HepG2 (cell line): ENCODE measurements around the gene YWHAH.

Source experiments
- POLR2AphosphoS5 ChIP-seq: IDR thresholded peaks from 2 replicates; pipeline ENCODE4 v1.6.1; 2012; ENCODE audit warnings: low read depth, low read length
- SRSF4 ChIP-seq: fragments of 200-400 bp; formaldehyde crosslinking; IDR thresholded peaks from one replicate; pipeline ENCODE4 v1.6.1; 2018; ENCODE audit warnings: mild to moderate bottlenecking, low read depth, low read length, moderate library complexity; ENCODE audit not compliant: poor library complexity, severe bottlenecking
- ZNF607 ChIP-seq: sonication (generic); formaldehyde crosslinking; IDR thresholded peaks from 2 replicates; pipeline ENCODE4 v1.5.1; 2020; ENCODE audit warnings: missing genetic modification reagents, mild to moderate bottlenecking, borderline replicate concordance
- ZNF644 ChIP-seq: IDR thresholded peaks from 2 replicates; pipeline ENCODE4 v1.6.1; 2016; ENCODE audit warnings: low read depth
- TF ChIP-seq, protein P1 (sequence below): sonication (generic); formaldehyde crosslinking; IDR thresholded peaks from 2 replicates; pipeline ENCODE4 v1.5.0; 2020; ENCODE audit warnings: mild to moderate bottlenecking, missing genetic modification reagents, moderate library complexity

DNA sequence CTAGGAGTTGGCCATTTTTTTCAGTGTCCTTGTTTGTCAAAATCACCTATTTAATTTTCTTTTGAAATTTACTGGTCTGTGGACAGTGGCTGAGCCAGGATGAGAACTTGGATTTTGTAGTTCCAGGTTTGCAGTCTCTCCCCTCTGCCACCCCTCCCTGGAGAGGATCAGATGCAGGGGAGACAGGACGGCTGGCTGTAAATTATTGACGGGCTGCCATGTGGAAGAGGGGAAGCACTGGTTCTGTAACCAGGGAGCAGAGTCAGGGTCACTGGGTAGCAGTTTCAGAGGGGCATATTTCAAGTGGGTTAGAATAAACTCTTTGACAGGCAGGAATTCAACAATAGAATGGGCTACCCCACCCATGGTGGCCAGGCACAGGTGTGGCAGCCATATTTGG, 20.6 kb upstream of the YWHAH start:
- no peak for TF ChIP-seq ZNF607 (CRISPR knock-in tag)
- TF ChIP-seq, protein P1, sequence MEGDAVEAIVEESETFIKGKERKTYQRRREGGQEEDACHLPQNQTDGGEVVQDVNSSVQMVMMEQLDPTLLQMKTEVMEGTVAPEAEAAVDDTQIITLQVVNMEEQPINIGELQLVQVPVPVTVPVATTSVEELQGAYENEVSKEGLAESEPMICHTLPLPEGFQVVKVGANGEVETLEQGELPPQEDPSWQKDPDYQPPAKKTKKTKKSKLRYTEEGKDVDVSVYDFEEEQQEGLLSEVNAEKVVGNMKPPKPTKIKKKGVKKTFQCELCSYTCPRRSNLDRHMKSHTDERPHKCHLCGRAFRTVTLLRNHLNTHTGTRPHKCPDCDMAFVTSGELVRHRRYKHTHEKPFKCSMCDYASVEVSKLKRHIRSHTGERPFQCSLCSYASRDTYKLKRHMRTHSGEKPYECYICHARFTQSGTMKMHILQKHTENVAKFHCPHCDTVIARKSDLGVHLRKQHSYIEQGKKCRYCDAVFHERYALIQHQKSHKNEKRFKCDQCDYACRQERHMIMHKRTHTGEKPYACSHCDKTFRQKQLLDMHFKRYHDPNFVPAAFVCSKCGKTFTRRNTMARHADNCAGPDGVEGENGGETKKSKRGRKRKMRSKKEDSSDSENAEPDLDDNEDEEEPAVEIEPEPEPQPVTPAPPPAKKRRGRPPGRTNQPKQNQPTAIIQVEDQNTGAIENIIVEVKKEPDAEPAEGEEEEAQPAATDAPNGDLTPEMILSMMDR (CRISPR knock-in tag): no peak
- no peak for TF ChIP-seq POLR2AphosphoS5
- no peak for TF ChIP-seq SRSF4
- TF ChIP-seq ZNF644: no peak
